ENCODE measurements around the gene SLC6A2. TPM values are rescaled to one million over a fixed set of nuclear protein-coding genes. Genes with fewer than 3 reads are reported as not detected.
A peak's percentile ranks its signal among the peaks of the same experiment; 100 is the strongest.

SLC6A2 gene
- total RNA-seq, 1 donor from 2014 or later = not detected

GRCh38 chr16:55622272-55622671 is 33.5 kb upstream of the SLC6A2 start:
- peaks cover 9% of the 10 kb centered on the region for H3K9me3 Mint-ChIP-seq (ENCODE audit: low read depth)
- DNase-seq (ENCODE audit: low spot score) = no peak
- no peak for TF ChIP-seq CTCF (IDR thresholded peaks at IDR 0.05)
- peaks cover 25% of the 10 kb centered on the region for H3K27me3 Mint-ChIP-seq (ENCODE audit: low read depth)
- no peaks in the 10 kb centered on the region for H3K4me1 Mint-ChIP-seq (ENCODE audit: low read depth)
- no peaks in the 10 kb centered on the region for H3K36me3 Mint-ChIP-seq (ENCODE audit: low read depth)
- H3K4me3 Mint-ChIP-seq (ENCODE audit: unreplicated experiment) = no peak overlapping the region
- no peak overlapping the region for H3K27ac Mint-ChIP-seq (ENCODE audit: unreplicated experiment)

GRCh38 chr16:55622930-55623561 is 32.7 kb upstream of the SLC6A2 start:
- Mint-ChIP-seq H3K27me3 (ENCODE audit: low read depth) (peaks cover 24% of the 10 kb centered on the region), H3K4me3 (ENCODE audit: unreplicated experiment) (no peak overlapping the region), H3K4me1 (ENCODE audit: low read depth) (no peaks in the 10 kb centered on the region), H3K27ac (ENCODE audit: unreplicated experiment) (no peak overlapping the region), H3K9me3 (ENCODE audit: low read depth) (peaks cover 7% of the 10 kb centered on the region), H3K36me3 (ENCODE audit: low read depth) (no peaks in the 10 kb centered on the region)
- peak; percentile 18 for TF ChIP-seq CTCF (IDR thresholded peaks at IDR 0.05)
- no peak for DNase-seq (ENCODE audit: low spot score)

GRCh38 chr16:55623640-55624039 is 32.1 kb upstream of the SLC6A2 start:
- no peak overlapping the region for H3K27ac Mint-ChIP-seq (ENCODE audit: unreplicated experiment)
- TF ChIP-seq CTCF (IDR thresholded peaks at IDR 0.05) = no peak
- no peaks in the 10 kb centered on the region for H3K36me3 Mint-ChIP-seq (ENCODE audit: low read depth)
- no peak overlapping the region for H3K4me3 Mint-ChIP-seq (ENCODE audit: unreplicated experiment)
- H3K27me3 Mint-ChIP-seq (ENCODE audit: low read depth) = peaks cover 19% of the 10 kb centered on the region
- DNase-seq (ENCODE audit: low spot score) = no peak
- H3K9me3 Mint-ChIP-seq (ENCODE audit: low read depth) = peaks cover 7% of the 10 kb centered on the region
- H3K4me1 Mint-ChIP-seq (ENCODE audit: low read depth) = no peaks in the 10 kb centered on the region

- no peaks in the 10 kb centered on the region for H3K36me3 Mint-ChIP-seq (ENCODE audit: low read depth)
- H3K4me1 Mint-ChIP-seq (ENCODE audit: low read depth) = no peaks in the 10 kb centered on the region
- peaks cover 7% of the 10 kb centered on the region for H3K9me3 Mint-ChIP-seq (ENCODE audit: low read depth)
- no peak for TF ChIP-seq CTCF (IDR thresholded peaks at IDR 0.05)
- no peak overlapping the region for H3K4me3 Mint-ChIP-seq (ENCODE audit: unreplicated experiment)
- H3K27me3 Mint-ChIP-seq (ENCODE audit: low read depth) = peaks cover 14% of the 10 kb centered on the region
- DNase-seq (ENCODE audit: low spot score) = no peak
- no peak overlapping the region for H3K27ac Mint-ChIP-seq (ENCODE audit: unreplicated experiment)
Measured at GRCh38 chr16:55624696-55625095, 31.1 kb upstream of the SLC6A2 start.

GRCh38 chr16:55625843-55626242 is 29.9 kb upstream of the SLC6A2 start:
- H3K27ac Mint-ChIP-seq (ENCODE audit: unreplicated experiment) = no peak overlapping the region
- H3K27me3 Mint-ChIP-seq (ENCODE audit: low read depth) = peaks cover 9% of the 10 kb centered on the region

More at GRCh38 chr16:55625843-55626242, 29.9 kb upstream of the SLC6A2 start:
- Mint-ChIP-seq H3K36me3 (ENCODE audit: low read depth) (no peaks in the 10 kb centered on the region), H3K4me3 (ENCODE audit: unreplicated experiment) (no peak overlapping the region), H3K9me3 (ENCODE audit: low read depth) (no peaks in the 10 kb centered on the region), H3K4me1 (ENCODE audit: low read depth) (no peaks in the 10 kb centered on the region)
- no peak for TF ChIP-seq CTCF (IDR thresholded peaks at IDR 0.05)
- DNase-seq (ENCODE audit: low spot score) = no peak
